Stomach (tissue), 4 donors: ENCODE measurements around the gene C20orf204.

Experiments used
- CTCF ChIP-seq, 7 experiments: fragments of 450-650 bp in 4 of 7; fragments of 200-600 bp in 3 of 7; sonication (generic) in 3 of 7; IDR thresholded peaks; one replicate each; pipeline ENCODE4 v1.5.1; 2016 to 2019; ENCODE audit warnings: antibody characterized with exemption in 7 of 7, control low read depth in 2 of 7, mild to moderate bottlenecking in 1 of 7
- EP300 ChIP-seq: sonication (generic); formaldehyde crosslinking; IDR thresholded peaks from one replicate; pipeline ENCODE4 v1.6.1; 2017; ENCODE audit warnings: antibody characterized with exemption
- POLR2A ChIP-seq, 4 donors: fragments of 450-650 bp; IDR thresholded peaks; one replicate each; pipeline ENCODE4 v1.6.1; 2016; ENCODE audit warnings: antibody characterized with exemption in 4 of 4, control low read depth in 2 of 4, mild to moderate bottlenecking in 1 of 4, moderate library complexity in 1 of 4
- POLR2AphosphoS5 ChIP-seq, 3 donors: sonication (generic); formaldehyde crosslinking; IDR thresholded peaks; one replicate each; pipeline ENCODE4 v1.6.1; 2016; ENCODE audit warnings: antibody characterized with exemption in 3 of 3

GRCh38 chr20:64064145-64064698, 28.2 kb downstream of the C20orf204 start:
- TF ChIP-seq CTCF (IDR thresholded peaks at IDR 0.05) (no peak), POLR2AphosphoS5 (IDR thresholded peaks at IDR 0.05) (no peak), POLR2A (IDR thresholded peaks at IDR 0.05) (no peak), EP300 (no peak)
